H9 (cell line): ENCODE data around the gene PODXL2. TPM values are rescaled to one million over a fixed set of nuclear protein-coding genes. Genes with fewer than 3 reads are reported as not detected.

Experiments used
- DNase-seq: peaks from one replicate; pipeline ENCODE4 v3.0.0-alpha.2; 2017
- H2AFZ ChIP-seq: one replicate; pipeline ENCODE4 v1.6.1; 2013; ENCODE audit warnings: mild to moderate bottlenecking, low read length, control low read depth, moderate library complexity
- H2AK5ac ChIP-seq: 2 replicates; pipeline ENCODE4 v1.6.1; 2013; ENCODE audit warnings: low read length, control low read depth, mixed read lengths; ENCODE audit not compliant: insufficient read length
- H2BK120ac ChIP-seq: one replicate; pipeline ENCODE4 v1.6.1; 2013; ENCODE audit warnings: low read depth, mild to moderate bottlenecking, low read length, control low read depth, inconsistent platforms; ENCODE audit not compliant: poor library complexity, severe bottlenecking
- H2BK12ac ChIP-seq: 2 replicates; pipeline ENCODE4 v1.6.1; 2013; ENCODE audit warnings: low read length, control low read depth, mixed read lengths, low read depth; ENCODE audit not compliant: insufficient read length
- H2BK15ac ChIP-seq: 2 replicates; pipeline ENCODE4 v1.6.1; 2013; ENCODE audit warnings: low read depth, low read length, control low read depth
- H2BK20ac ChIP-seq: one replicate; pipeline ENCODE4 v1.6.1; 2013; ENCODE audit warnings: low read depth, mild to moderate bottlenecking, low read length, control low read depth, inconsistent platforms; ENCODE audit not compliant: poor library complexity, severe bottlenecking
- H2BK5ac ChIP-seq: 2 replicates; pipeline ENCODE4 v1.6.1; 2013; ENCODE audit warnings: low read length, control low read depth, mixed read lengths; ENCODE audit not compliant: insufficient read length
- H3K14ac ChIP-seq: 2 replicates; pipeline ENCODE4 v1.6.1; 2013; ENCODE audit warnings: low read length, control low read depth; ENCODE audit not compliant: insufficient read depth
- H3K18ac ChIP-seq: 2 replicates; pipeline ENCODE4 v1.6.1; 2013; ENCODE audit warnings: low read depth, mild to moderate bottlenecking, mixed read lengths, low read length, control low read depth; ENCODE audit not compliant: insufficient read length
- H3K23ac ChIP-seq: 2 replicates; pipeline ENCODE4 v1.6.1; 2013; ENCODE audit warnings: low read length, control low read depth, mixed read lengths, low read depth; ENCODE audit not compliant: insufficient read length
- H3K23me2 ChIP-seq: 2 replicates; pipeline ENCODE4 v1.6.1; 2013; ENCODE audit warnings: low read depth, mild to moderate bottlenecking, mixed read lengths, low read length, control low read depth; ENCODE audit not compliant: insufficient read length, poor library complexity, severe bottlenecking
- H3K27ac ChIP-seq: 2 replicates; pipeline ENCODE4 v1.5.1; 2013; ENCODE audit warnings: low read length, control low read depth, mixed read lengths, low read depth; ENCODE audit not compliant: insufficient read length
- H3K27me3 ChIP-seq: 2 replicates; pipeline ENCODE4 v1.6.1; 2013; ENCODE audit warnings: low read length, control low read depth, inconsistent platforms; ENCODE audit not compliant: insufficient read depth
- H3K4ac ChIP-seq: 2 replicates; pipeline ENCODE4 v1.6.1; 2013; ENCODE audit warnings: low read depth, mild to moderate bottlenecking, control low read depth, inconsistent platforms, low read length, moderate library complexity
- H3K4me1 ChIP-seq: 2 replicates; pipeline ENCODE4 v1.6.1; 2013; ENCODE audit warnings: low read length, control low read depth, inconsistent platforms; ENCODE audit not compliant: insufficient read depth
- H3K4me2 ChIP-seq: 2 replicates; pipeline ENCODE4 v1.6.1; 2013; ENCODE audit warnings: low read length, control low read depth, mixed read lengths; ENCODE audit not compliant: insufficient read length, insufficient read depth
- H3K56ac ChIP-seq: 2 replicates; pipeline ENCODE4 v1.6.1; 2013; ENCODE audit warnings: low read depth, mild to moderate bottlenecking, mixed read lengths, low read length, control low read depth; ENCODE audit not compliant: insufficient read length
- H3K79me1 ChIP-seq: 2 replicates; pipeline ENCODE4 v1.6.1; 2013; ENCODE audit warnings: low read depth, mild to moderate bottlenecking, moderate library complexity, low read length, control low read depth, inconsistent platforms; ENCODE audit not compliant: insufficient read depth, poor library complexity, severe bottlenecking
- H3K79me2 ChIP-seq: 2 replicates; pipeline ENCODE4 v1.6.1; 2013; ENCODE audit warnings: low read length, control low read depth, inconsistent platforms; ENCODE audit not compliant: insufficient read depth
- H3K9ac ChIP-seq: 2 replicates; pipeline ENCODE4 v1.6.1; 2013; ENCODE audit warnings: low read length, control low read depth, mixed read lengths; ENCODE audit not compliant: insufficient read length; ENCODE audit errors: extremely low read depth
- H3K9me3 ChIP-seq: one replicate; pipeline ENCODE4 v1.6.1; 2013; ENCODE audit warnings: low read depth, low read length, inconsistent platforms; ENCODE audit not compliant: control insufficient read depth
- H3T11ph ChIP-seq: one replicate; pipeline ENCODE4 v1.6.1; 2013; ENCODE audit warnings: mild to moderate bottlenecking, low read length, control low read depth, inconsistent platforms
- H4K20me1 ChIP-seq: one replicate; pipeline ENCODE4 v1.6.1; 2013; ENCODE audit not compliant: control insufficient read depth, insufficient read length, insufficient read depth
- H4K5ac ChIP-seq: 2 replicates; pipeline ENCODE4 v1.6.1; 2013; ENCODE audit warnings: low read depth, mild to moderate bottlenecking, mixed read lengths, low read length, control low read depth; ENCODE audit not compliant: insufficient read length
- H4K8ac ChIP-seq: replicated peaks from 2 replicates; pipeline ENCODE4 v1.6.1; 2013; ENCODE audit warnings: low read length, control low read depth, mixed read lengths, low read depth; ENCODE audit not compliant: insufficient read length
- H4K91ac ChIP-seq: 2 replicates; pipeline ENCODE4 v1.6.1; 2013; ENCODE audit warnings: low read depth, mild to moderate bottlenecking, moderate library complexity, mixed read lengths, low read length, control low read depth; ENCODE audit not compliant: insufficient read length
- H3K27ac Mint-ChIP-seq, 3 experiments: 2 replicates in 2 of 3; 3 replicates in 1 of 3; pipeline ENCODE4 v1.8.0; 2020 to 2021; ENCODE audit warnings: mixed read lengths in 3 of 3, mild to moderate bottlenecking in 1 of 3, moderate library complexity in 1 of 3
- H3K27me3 Mint-ChIP-seq: 2 replicates; pipeline ENCODE4 v1.8.0; 2021; ENCODE audit warnings: low read depth, mild to moderate bottlenecking, moderate library complexity, mixed read lengths
- H3K36me3 Mint-ChIP-seq, 3 experiments: 2 replicates in 2 of 3; 3 replicates in 1 of 3; pipeline ENCODE4 v1.8.0; 2020 to 2021; ENCODE audit warnings: low read depth in 3 of 3, mixed read lengths in 3 of 3; ENCODE audit not compliant: insufficient read depth in 1 of 3
- H3K4me1 Mint-ChIP-seq, 2 experiments: 2 replicates each; pipeline ENCODE4 v1.8.0; 2020; ENCODE audit warnings: mixed read lengths in 2 of 2
- H3K4me3 Mint-ChIP-seq, 2 experiments: 2 replicates in 1 of 2; 3 replicates in 1 of 2; pipeline ENCODE4 v1.8.0; 2020 to 2021; ENCODE audit warnings: mild to moderate bottlenecking in 2 of 2, mixed read lengths in 2 of 2, moderate library complexity in 1 of 2
- H3K9me3 Mint-ChIP-seq, 2 experiments: 2 replicates in 1 of 2; 3 replicates in 1 of 2; pipeline ENCODE4 v1.8.0; 2020; ENCODE audit warnings: mild to moderate bottlenecking in 2 of 2, mixed read lengths in 2 of 2, moderate library complexity in 1 of 2
- CTCF ChIP-seq: fragments of 200-600 bp; sonication (generic); conservative IDR thresholded peaks from 3 replicates; pipeline ENCODE4 v1.8.0; 2021; ENCODE audit warnings: antibody characterized with exemption, mild to moderate bottlenecking
- WGBS: extraction: QIAGEN DNeasy Blood & Tissue Kit; methylation state at CpG from one replicate; pipeline ENCODE4 v1.1.7; 2013; ENCODE audit warnings: missing lambda C conversion rate, low lambda C conversion rate, mixed read lengths; ENCODE audit not compliant: insufficient read length; ENCODE audit errors: extremely low coverage; 5-methylcytosine and 5-hydroxymethylcytosine counted together
- total RNA-seq: library from RNA; stranded (reverse); gene quantifications from 2 replicates; pipeline ENCODE4 v1.2.1, GENCODE V29; 2021

Gene PODXL2
- total RNA-seq, 1 experiment from 2014 or later, result 24.6 TPM

- H3K27ac ChIP-seq, result no peak overlapping the region
- no peak overlapping the region for H3K4ac ChIP-seq
- H3K14ac ChIP-seq, result no peak overlapping the region
- no peak overlapping the region for H4K5ac ChIP-seq
- no peak overlapping the region for H3K56ac ChIP-seq
- no peak overlapping the region for H2BK20ac ChIP-seq
- H3K9me3 ChIP-seq, result no peaks in the 10 kb centered on the region
- no peak overlapping the region for H2AK5ac ChIP-seq
- no peak overlapping the region for H2BK5ac ChIP-seq
- TF ChIP-seq CTCF, result no peak
- H3K79me1 ChIP-seq, result no peaks in the 10 kb centered on the region
- no peaks in the 10 kb centered on the region for H3K36me3 Mint-ChIP-seq
- no peak overlapping the region for H3K4me3 Mint-ChIP-seq
- H3K4me1 Mint-ChIP-seq, result peaks cover 24 to 30% of the 10 kb centered on the region in 2 experiments
- H4K91ac ChIP-seq, result no peak overlapping the region
- no peak overlapping the region for H4K8ac ChIP-seq
- WGBS, result no CpG with 5 or more reads among the region's 10 CpGs
- H3T11ph ChIP-seq, result no peak overlapping the region
- H3K27ac Mint-ChIP-seq, result no peak overlapping the region
- no peaks in the 10 kb centered on the region for H4K20me1 ChIP-seq
- H3K23me2 ChIP-seq, result no peaks in the 10 kb centered on the region
- H2BK120ac ChIP-seq, result no peak overlapping the region
- H3K4me1 ChIP-seq, result peaks cover 4% of the 10 kb centered on the region; the same call in 1 of the 2 replicates
- no peaks in the 10 kb centered on the region for H3K79me2 ChIP-seq
- peaks cover 24% of the 10 kb centered on the region for H3K27me3 Mint-ChIP-seq
- no peak overlapping the region for H2AFZ ChIP-seq
- H2BK15ac ChIP-seq, result no peak overlapping the region
- no peaks in the 10 kb centered on the region for H3K27me3 ChIP-seq
- no peak overlapping the region for H3K4me2 ChIP-seq
- no peaks in the 10 kb centered on the region for H3K9me3 Mint-ChIP-seq
- no peak overlapping the region for H3K9ac ChIP-seq
- DNase-seq, result no peak
- no peak overlapping the region for H2BK12ac ChIP-seq
- no peak overlapping the region for H3K18ac ChIP-seq
- no peak overlapping the region for H3K23ac ChIP-seq
Observed at GRCh38 chr3:127714125-127714571, 85.2 kb downstream of the PODXL2 start.
